ENCODE data around the gene CNTN6.

CNTN6 gene

DNA sequence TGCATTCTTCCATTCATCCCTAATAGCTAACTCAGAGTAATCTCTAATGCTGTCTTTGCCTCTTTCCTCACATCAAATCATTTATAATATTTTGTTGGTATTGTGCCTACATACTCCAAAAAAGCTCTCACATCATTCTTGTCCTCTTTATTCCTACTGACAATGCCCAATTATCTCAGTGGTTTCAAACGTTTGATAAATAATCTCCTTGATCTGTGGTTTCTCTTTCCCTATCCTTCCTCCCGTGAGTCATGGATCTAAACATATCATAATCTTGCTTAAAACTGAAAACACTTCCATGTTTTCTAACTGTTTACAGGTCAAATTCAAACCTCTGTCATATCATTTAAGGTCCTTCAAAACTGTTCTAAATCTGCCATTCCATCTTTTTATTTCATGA lies 115.1 kb downstream of the CNTN6 start:
- Histone ChIP-seq H3K79me2 (ENCODE audit: control insufficient read depth, low read length) (no peaks in the 10 kb centered on the region), H3K9me3 (ENCODE audit: control insufficient read depth, insufficient read depth, low read length) (no peaks in the 10 kb centered on the region), H3K4me3 (ENCODE audit: low read length) (no peak overlapping the region)

DNA sequence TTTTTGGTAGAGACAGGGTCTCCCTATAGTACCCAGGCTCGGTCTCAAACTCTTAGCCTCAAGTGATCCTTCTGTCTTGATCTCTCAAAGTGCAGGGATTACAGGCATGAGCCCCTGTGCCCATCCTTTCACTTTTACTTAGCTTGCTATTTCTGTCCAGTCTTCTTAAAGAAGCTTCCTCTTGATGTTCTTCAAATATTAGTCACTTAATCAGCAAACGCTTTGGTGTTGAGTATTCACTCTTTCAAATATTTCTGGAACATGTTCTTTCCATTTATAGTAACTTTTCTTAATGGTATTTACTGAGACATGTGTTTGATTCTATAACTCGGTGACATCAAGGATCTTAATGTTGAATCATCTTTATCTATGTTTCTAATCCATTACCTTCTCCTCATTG lies 122.1 kb downstream of the CNTN6 start:
- no peaks in the 10 kb centered on the region for H3K9me2 ChIP-seq (replicated peaks; ENCODE audit: control insufficient read depth, low read length)
- H3K27ac ChIP-seq (ENCODE audit: low read depth, low read length), result no peak overlapping the region
- no peaks in the 10 kb centered on the region for H4K20me1 ChIP-seq (ENCODE audit: control insufficient read depth, insufficient read depth, low read depth, low read length)
- TF ChIP-seq, protein P1, sequence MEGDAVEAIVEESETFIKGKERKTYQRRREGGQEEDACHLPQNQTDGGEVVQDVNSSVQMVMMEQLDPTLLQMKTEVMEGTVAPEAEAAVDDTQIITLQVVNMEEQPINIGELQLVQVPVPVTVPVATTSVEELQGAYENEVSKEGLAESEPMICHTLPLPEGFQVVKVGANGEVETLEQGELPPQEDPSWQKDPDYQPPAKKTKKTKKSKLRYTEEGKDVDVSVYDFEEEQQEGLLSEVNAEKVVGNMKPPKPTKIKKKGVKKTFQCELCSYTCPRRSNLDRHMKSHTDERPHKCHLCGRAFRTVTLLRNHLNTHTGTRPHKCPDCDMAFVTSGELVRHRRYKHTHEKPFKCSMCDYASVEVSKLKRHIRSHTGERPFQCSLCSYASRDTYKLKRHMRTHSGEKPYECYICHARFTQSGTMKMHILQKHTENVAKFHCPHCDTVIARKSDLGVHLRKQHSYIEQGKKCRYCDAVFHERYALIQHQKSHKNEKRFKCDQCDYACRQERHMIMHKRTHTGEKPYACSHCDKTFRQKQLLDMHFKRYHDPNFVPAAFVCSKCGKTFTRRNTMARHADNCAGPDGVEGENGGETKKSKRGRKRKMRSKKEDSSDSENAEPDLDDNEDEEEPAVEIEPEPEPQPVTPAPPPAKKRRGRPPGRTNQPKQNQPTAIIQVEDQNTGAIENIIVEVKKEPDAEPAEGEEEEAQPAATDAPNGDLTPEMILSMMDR (IDR thresholded peaks at IDR 0.05; ENCODE audit: low read depth, low read length, poor library complexity, severe bottlenecking), result no peak
- TF ChIP-seq EZH2phosphoT487 (IDR thresholded peaks at IDR 0.05; ENCODE audit: borderline replicate concordance, low read length), result no peak
- no peaks in the 10 kb centered on the region for H3F3A ChIP-seq (ENCODE audit: control insufficient read depth, insufficient read depth)
- no peaks in the 10 kb centered on the region for H3K79me2 ChIP-seq (ENCODE audit: control insufficient read depth, low read length)
- H3K27me3 ChIP-seq (ENCODE audit: control insufficient read depth, low read length), result no peaks in the 10 kb centered on the region
- no peaks in the 10 kb centered on the region for H3K9me3 ChIP-seq (ENCODE audit: control insufficient read depth, insufficient read depth, low read length)
- H3K36me3 ChIP-seq (ENCODE audit: control insufficient read depth, low read length), result no peaks in the 10 kb centered on the region
- H3K4me2 ChIP-seq (ENCODE audit: low read length), result no peak overlapping the region
- H3K4me3 ChIP-seq (ENCODE audit: low read length), result no peak overlapping the region
- no peaks in the 10 kb centered on the region for H3K4me1 ChIP-seq (ENCODE audit: control insufficient read depth, low read length)

More for the DNA sequence above, 115.1 kb downstream of the CNTN6 start:
- no peak for TF ChIP-seq EZH2phosphoT487 (IDR thresholded peaks at IDR 0.05; ENCODE audit: borderline replicate concordance, low read length)
- TF ChIP-seq, protein P1 (IDR thresholded peaks at IDR 0.05; ENCODE audit: low read depth, low read length, poor library complexity, severe bottlenecking), result no peak
- no peak overlapping the region for H3K27ac ChIP-seq (ENCODE audit: low read depth, low read length)
- no peaks in the 10 kb centered on the region for H3K9me2 ChIP-seq (replicated peaks; ENCODE audit: control insufficient read depth, low read length)
- no peaks in the 10 kb centered on the region for H3K4me1 ChIP-seq (ENCODE audit: control insufficient read depth, low read length)
- H3K27me3 ChIP-seq (ENCODE audit: control insufficient read depth, low read length), result no peaks in the 10 kb centered on the region
- no peaks in the 10 kb centered on the region for H3F3A ChIP-seq (ENCODE audit: control insufficient read depth, insufficient read depth)
- no peaks in the 10 kb centered on the region for H3K36me3 ChIP-seq (ENCODE audit: control insufficient read depth, low read length)
- no peak overlapping the region for H3K4me2 ChIP-seq (ENCODE audit: low read length)
- no peaks in the 10 kb centered on the region for H4K20me1 ChIP-seq (ENCODE audit: control insufficient read depth, insufficient read depth, low read depth, low read length)

DNA sequence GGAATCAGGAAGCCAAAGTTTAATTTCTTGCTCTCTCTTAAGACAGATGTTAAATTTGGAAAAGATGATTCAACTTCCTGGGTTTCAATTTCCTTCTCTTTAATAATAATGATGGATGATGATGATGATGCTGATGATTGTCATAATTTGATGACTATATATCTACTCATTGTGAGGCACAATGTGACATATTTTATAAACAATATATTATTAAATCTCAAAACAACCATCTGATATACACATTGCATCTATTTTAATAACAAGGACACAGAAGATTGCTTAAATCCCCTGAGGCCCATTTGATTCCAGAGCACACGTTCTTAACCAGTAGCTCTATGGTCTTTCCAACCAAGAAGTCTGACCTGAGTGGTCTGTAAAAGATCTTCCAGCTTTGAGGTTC lies 124.0 kb downstream of the CNTN6 start:
- Histone ChIP-seq H3F3A (ENCODE audit: control insufficient read depth, insufficient read depth) (no peaks in the 10 kb centered on the region), H3K9me3 (ENCODE audit: control insufficient read depth, insufficient read depth, low read length) (no peaks in the 10 kb centered on the region), H3K4me1 (ENCODE audit: control insufficient read depth, low read length) (no peaks in the 10 kb centered on the region), H3K4me3 (ENCODE audit: low read length) (no peak overlapping the region), H3K36me3 (ENCODE audit: control insufficient read depth, low read length) (no peaks in the 10 kb centered on the region), H3K27ac (ENCODE audit: low read depth, low read length) (no peak overlapping the region), H3K4me2 (ENCODE audit: low read length) (no peak overlapping the region), H4K20me1 (ENCODE audit: control insufficient read depth, insufficient read depth, low read depth, low read length) (no peaks in the 10 kb centered on the region), H3K79me2 (ENCODE audit: control insufficient read depth, low read length) (no peaks in the 10 kb centered on the region), H3K9me2 (replicated peaks; ENCODE audit: control insufficient read depth, low read length) (no peaks in the 10 kb centered on the region), H3K27me3 (ENCODE audit: control insufficient read depth, low read length) (no peaks in the 10 kb centered on the region)
- TF ChIP-seq, protein P1 (IDR thresholded peaks at IDR 0.05; ENCODE audit: low read depth, low read length, poor library complexity, severe bottlenecking), result no peak
- no peak for TF ChIP-seq EZH2phosphoT487 (IDR thresholded peaks at IDR 0.05; ENCODE audit: borderline replicate concordance, low read length)

DNA sequence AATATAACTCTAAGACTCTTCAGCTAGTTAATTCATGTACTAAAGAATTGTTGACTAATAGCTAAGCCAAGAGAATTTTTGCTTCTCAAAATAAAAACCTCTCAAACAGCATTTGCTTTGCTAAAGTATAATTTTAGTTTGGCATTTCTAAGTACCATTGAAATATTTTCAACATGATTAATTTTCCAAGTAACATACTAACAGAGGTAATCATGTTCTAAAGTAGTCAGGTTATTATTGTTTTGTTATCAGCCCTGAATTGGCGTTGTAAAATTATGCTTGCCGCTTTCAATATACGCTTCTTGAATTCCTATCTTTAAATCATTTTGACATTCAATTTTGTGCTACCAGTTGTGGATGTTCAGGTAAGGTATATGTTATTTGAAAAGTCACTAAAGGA lies 134.3 kb downstream of the CNTN6 start:
- no peaks in the 10 kb centered on the region for H3K27me3 ChIP-seq (ENCODE audit: control insufficient read depth, low read length)
- H3K4me2 ChIP-seq (ENCODE audit: low read length), result no peak overlapping the region
- H3K9me3 ChIP-seq (ENCODE audit: control insufficient read depth, insufficient read depth, low read length), result no peaks in the 10 kb centered on the region
- H3K79me2 ChIP-seq (ENCODE audit: control insufficient read depth, low read length), result no peaks in the 10 kb centered on the region
- no peak overlapping the region for H3K27ac ChIP-seq (ENCODE audit: low read depth, low read length)
- TF ChIP-seq, protein P1 (IDR thresholded peaks at IDR 0.05; ENCODE audit: low read depth, low read length, poor library complexity, severe bottlenecking), result no peak
- TF ChIP-seq EZH2phosphoT487 (IDR thresholded peaks at IDR 0.05; ENCODE audit: borderline replicate concordance, low read length), result no peak
- no peaks in the 10 kb centered on the region for H3K36me3 ChIP-seq (ENCODE audit: control insufficient read depth, low read length)
- no peaks in the 10 kb centered on the region for H4K20me1 ChIP-seq (ENCODE audit: control insufficient read depth, insufficient read depth, low read depth, low read length)
- no peaks in the 10 kb centered on the region for H3K4me1 ChIP-seq (ENCODE audit: control insufficient read depth, low read length)
- no peak overlapping the region for H3K4me3 ChIP-seq (ENCODE audit: low read length)
- no peaks in the 10 kb centered on the region for H3K9me2 ChIP-seq (replicated peaks; ENCODE audit: control insufficient read depth, low read length)
- H3F3A ChIP-seq (ENCODE audit: control insufficient read depth, insufficient read depth), result no peaks in the 10 kb centered on the region
